Sigmoid colon (tissue), 4 donors: ENCODE results near the gene LPP.

Source experiments
- CTCF ChIP-seq, 4 experiments: fragments of 450-650 bp in 3 of 4; fragments of 200-600 bp in 1 of 4; IDR thresholded peaks; one replicate each; pipeline ENCODE4 v1.5.1; 2016 to 2019; ENCODE audit warnings: antibody characterized with exemption in 4 of 4, mild to moderate bottlenecking in 3 of 4, moderate library complexity in 2 of 4
- EP300 ChIP-seq, 4 donors: sonication (generic); formaldehyde crosslinking; IDR thresholded peaks; one replicate each; pipeline ENCODE4 v1.6.1; 2017; ENCODE audit warnings: antibody characterized with exemption in 4 of 4
- POLR2A ChIP-seq, 2 donors: fragments of 450-650 bp; IDR thresholded peaks; one replicate each; pipeline ENCODE4 v1.6.1; 2016; ENCODE audit warnings: antibody characterized with exemption in 2 of 2, mild to moderate bottlenecking in 2 of 2, moderate library complexity in 2 of 2
- POLR2AphosphoS5 ChIP-seq, 4 donors: sonication (generic); formaldehyde crosslinking; IDR thresholded peaks; one replicate each; pipeline ENCODE4 v1.6.1; 2017; ENCODE audit warnings: antibody characterized with exemption in 4 of 4

- TF ChIP-seq CTCF (IDR thresholded peaks at IDR 0.05): no peak
- no peak for TF ChIP-seq POLR2AphosphoS5 (IDR thresholded peaks at IDR 0.05)
- TF ChIP-seq POLR2A (IDR thresholded peaks at IDR 0.05): no peak
- no peak for TF ChIP-seq EP300 (IDR thresholded peaks at IDR 0.05)
Observed at GRCh38 chr3:188234132-188234531, 80.2 kb downstream of the LPP start.
